HEK293 (cell line): ENCODE measurements around the gene ECHDC1.

Experiments
- CTCF ChIA-PET: fragments of 350-600 bp; formaldehyde crosslinking; extraction: SDS; loops from one replicate; lab custom pipeline; 2021; ENCODE audit warnings: antibody characterized with exemption; lab: Yijun Ruan, JAX
- POLR2A ChIA-PET: fragments of 300-600 bp; formaldehyde crosslinking; extraction: SDS; loops from one replicate; lab custom pipeline; 2020; ENCODE audit warnings: antibody characterized with exemption, inconsistent platforms; lab: Yijun Ruan, JAX
- H3K27ac ChIP-seq: fragments of 200-500 bp; sonication (Bioruptor generic); 2 replicates; pipeline ENCODE4 v1.5.1; 2014; ENCODE audit warnings: low read depth, low read length, control low read depth, inconsistent platforms; ENCODE audit errors: extremely low read depth
- H3K36me3 ChIP-seq, 2 experiments: fragments of 200-500 bp in 1 of 2; sonication (Bioruptor generic) in 1 of 2; 1 replicate in 1 of 2; 2 replicates in 1 of 2; pipeline ENCODE4 v1.5.1; 2014 to 2017; ENCODE audit warnings: inconsistent platforms in 2 of 2, low read length in 2 of 2; ENCODE audit not compliant: control insufficient read depth in 2 of 2, insufficient read depth in 1 of 2
- H3K4me1 ChIP-seq: fragments of 200-500 bp; sonication (Bioruptor generic); 2 replicates; pipeline ENCODE4 v1.5.1; 2014; ENCODE audit warnings: mild to moderate bottlenecking, low read length, inconsistent platforms; ENCODE audit not compliant: control insufficient read depth, insufficient read depth
- H3K4me3 ChIP-seq: 2 replicates; pipeline ENCODE4 v1.5.1; 2011; ENCODE audit warnings: low read depth, mild to moderate bottlenecking, control low read depth, low read length, moderate library complexity
- H3K9me3 ChIP-seq: fragments of 200-500 bp; sonication (Bioruptor generic); 2 replicates; pipeline ENCODE4 v1.5.1; 2014; ENCODE audit warnings: low read depth, low read length, inconsistent platforms; ENCODE audit not compliant: control insufficient read depth, insufficient read depth
- EGR2 ChIP-seq: fragments of 450-650 bp; formaldehyde crosslinking; IDR thresholded peaks from 2 replicates; pipeline ENCODE4 v1.5.1; 2016; ENCODE audit warnings: low read depth, missing biosample characterization, missing genetic modification characterization
- KLF10 ChIP-seq: fragments of 450-650 bp; IDR thresholded peaks from 2 replicates; pipeline ENCODE4 v1.5.1; 2018; ENCODE audit warnings: missing biosample characterization, mild to moderate bottlenecking, missing genetic modification characterization
- SCRT1 ChIP-seq: fragments of 450-650 bp; formaldehyde crosslinking; IDR thresholded peaks from 2 replicates; pipeline ENCODE4 v1.5.1; 2016; ENCODE audit warnings: missing biosample characterization, missing genetic modification characterization, borderline replicate concordance
- ZFP69B ChIP-seq: fragments of 450-650 bp; formaldehyde crosslinking; IDR thresholded peaks from 2 replicates; pipeline ENCODE4 v1.5.1; 2016; ENCODE audit warnings: missing biosample characterization, missing genetic modification characterization
- ZNF10 ChIP-seq: fragments of 450-650 bp; formaldehyde crosslinking; IDR thresholded peaks from 2 replicates; pipeline ENCODE4 v1.5.1; 2017; ENCODE audit warnings: missing biosample characterization, missing genetic modification characterization
- ZNF239 ChIP-seq: fragments of 450-650 bp; formaldehyde crosslinking; IDR thresholded peaks from 2 replicates; pipeline ENCODE4 v1.5.1; 2016; ENCODE audit warnings: missing biosample characterization, missing genetic modification characterization
- ZNF302 ChIP-seq: fragments of 450-650 bp; formaldehyde crosslinking; IDR thresholded peaks from 2 replicates; pipeline ENCODE4 v1.5.1; 2016; ENCODE audit warnings: missing biosample characterization, missing genetic modification characterization, low read depth
- ZNF324 ChIP-seq: fragments of 450-650 bp; formaldehyde crosslinking; IDR thresholded peaks from 2 replicates; pipeline ENCODE4 v1.5.1; 2016; ENCODE audit warnings: missing biosample characterization, missing genetic modification characterization
- ZNF335 ChIP-seq: fragments of 450-650 bp; formaldehyde crosslinking; conservative IDR thresholded peaks from 2 replicates; pipeline ENCODE4 v1.5.1; 2016; ENCODE audit warnings: missing biosample characterization, missing genetic modification characterization
- ZNF433 ChIP-seq: fragments of 450-650 bp; formaldehyde crosslinking; IDR thresholded peaks from 2 replicates; pipeline ENCODE4 v1.5.1; 2016; ENCODE audit warnings: missing biosample characterization, missing genetic modification characterization, low read depth
- ZNF510 ChIP-seq: fragments of 450-650 bp; formaldehyde crosslinking; IDR thresholded peaks from 2 replicates; pipeline ENCODE4 v1.5.1; 2018; ENCODE audit warnings: mild to moderate bottlenecking, missing genetic modification characterization, missing biosample characterization; ENCODE audit not compliant: insufficient replicate concordance
- ZNF571 ChIP-seq: fragments of 450-650 bp; formaldehyde crosslinking; IDR thresholded peaks from 2 replicates; pipeline ENCODE4 v1.5.0; 2017; ENCODE audit warnings: missing biosample characterization, missing genetic modification characterization
- ZNF629 ChIP-seq: fragments of 450-650 bp; formaldehyde crosslinking; IDR thresholded peaks from 2 replicates; pipeline ENCODE4 v1.5.1; 2017; ENCODE audit warnings: missing biosample characterization, missing genetic modification characterization
- TF ChIP-seq, protein P1 (sequence below): fragments of 450-650 bp; formaldehyde crosslinking; IDR thresholded peaks from 2 replicates; pipeline ENCODE4 v1.5.1; 2016; ENCODE audit warnings: missing biosample characterization, missing genetic modification characterization
- TF ChIP-seq, protein P2 (sequence below): fragments of 450-650 bp; formaldehyde crosslinking; IDR thresholded peaks from 2 replicates; pipeline ENCODE4 v1.5.1; 2017; ENCODE audit warnings: missing biosample characterization, missing genetic modification characterization
- TF ChIP-seq, protein P3 (sequence below): fragments of 450-650 bp; formaldehyde crosslinking; conservative IDR thresholded peaks from 2 replicates; pipeline ENCODE4 v1.5.1; 2016; ENCODE audit warnings: low read depth, missing biosample characterization, missing genetic modification characterization
- TF ChIP-seq, protein P4 (sequence below): fragments of 450-650 bp; formaldehyde crosslinking; IDR thresholded peaks from 2 replicates; pipeline ENCODE4 v1.5.1; 2017; ENCODE audit warnings: missing biosample characterization, missing genetic modification characterization

Gene ECHDC1

DNA sequence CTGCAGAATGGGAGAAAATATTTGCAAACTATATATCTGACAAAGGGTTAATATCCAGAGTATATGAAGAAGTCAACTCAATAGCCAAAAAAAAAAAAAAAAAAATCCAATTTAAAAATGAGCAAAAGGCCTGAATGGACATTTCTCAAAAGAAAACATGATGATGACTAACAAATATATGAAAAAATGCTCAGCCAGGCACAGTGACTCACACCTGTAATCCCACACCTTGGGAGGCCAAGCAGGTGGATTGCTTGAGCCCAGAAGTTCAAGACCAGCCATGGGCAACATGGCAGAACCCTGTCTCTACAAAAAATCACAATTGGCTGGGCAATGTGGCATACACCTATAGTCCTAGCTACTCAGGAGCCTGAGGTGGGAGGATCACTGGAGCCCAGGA is 2.1 kb upstream of the ECHDC1 start:
- POLR2A ChIA-PET, result no interaction called here

DNA sequence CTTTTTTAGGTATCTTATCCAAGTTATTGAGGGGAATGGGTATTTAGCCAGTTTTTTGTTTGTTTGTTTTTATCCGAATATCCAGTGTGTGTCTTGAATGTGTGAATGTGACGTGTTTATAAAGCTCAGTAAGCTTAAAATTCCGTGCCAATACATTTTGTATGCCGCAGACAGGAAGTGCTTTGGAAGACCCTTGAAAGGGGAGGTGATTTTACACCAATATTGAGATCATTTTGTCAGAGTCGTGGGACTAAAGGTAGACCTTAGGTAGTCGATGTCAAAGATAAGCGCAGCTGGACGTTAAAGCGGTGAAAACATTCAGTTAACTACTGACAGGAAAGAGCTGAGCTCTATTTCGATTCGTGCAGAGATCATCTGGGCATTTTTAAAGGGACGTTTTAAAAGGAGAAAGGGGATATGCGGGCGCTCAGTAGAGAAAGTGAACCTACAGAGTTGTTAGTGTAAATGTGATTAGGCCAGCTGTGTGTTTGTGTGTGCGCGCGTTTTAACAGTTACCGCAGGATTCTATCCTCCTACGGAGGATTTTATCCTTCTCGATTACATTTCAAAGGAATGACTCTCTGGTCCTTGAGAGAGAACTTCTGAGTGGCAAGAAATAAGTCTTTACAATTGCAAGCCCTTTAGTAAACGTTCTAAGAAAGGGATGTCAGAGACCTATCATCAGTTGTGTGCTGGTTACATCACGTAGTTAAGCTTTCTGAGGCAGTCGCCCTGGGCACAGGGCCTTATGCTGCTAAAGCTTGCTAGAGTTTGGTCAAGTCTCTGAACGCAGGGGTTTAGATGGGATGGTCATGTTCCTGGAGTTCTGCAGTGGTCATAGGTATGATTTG is 625 bp upstream of the ECHDC1 start:
- CTCF ChIA-PET, result interaction anchor here (0.6 to 1.0 kb wide), 3 partner anchors 41 to 78 kb away, joined by 3 read pairs; no protein-coding TSS in a partner anchor
- Histone ChIP-seq H3K4me3 (peak overlapping the region; percentile 66), H3K27ac (peak overlapping the region; percentile 71), H3K4me1 (peaks cover 17% of the 10 kb centered on the region; the same call in 1 of the 2 replicates), H3K36me3 (peaks cover 0 to 4% of the 10 kb centered on the region in 2 experiments; a peak in 1 of 3 replicates), H3K9me3 (no peaks in the 10 kb centered on the region; the same call in 1 of the 2 replicates)
- POLR2A ChIA-PET, result no interaction called here
- TF ChIP-seq ZNF335 (tag by site-specific recombination) (peak; percentile 94), ZNF302 (tag by site-specific recombination) (no peak), ZNF510 (tag by site-specific recombination) (peak; percentile 66), ZNF10 (tag by site-specific recombination) (peak; percentile 53; the same call in 1 of the 2 replicates), EGR2 (no peak), ZNF239 (tag by site-specific recombination) (no peak)

More for the DNA sequence above, 2.1 kb upstream of the ECHDC1 start:
- Histone ChIP-seq H3K27ac (no peak overlapping the region), H3K4me3 (no peak overlapping the region), H3K36me3 (peaks cover 0 to 4% of the 10 kb centered on the region in 2 experiments; a peak in 1 of 3 replicates)
- CTCF ChIA-PET, result no interaction called here
- no peak for TF ChIP-seq ZNF433 (tag by site-specific recombination)
- TF ChIP-seq, protein P1, sequence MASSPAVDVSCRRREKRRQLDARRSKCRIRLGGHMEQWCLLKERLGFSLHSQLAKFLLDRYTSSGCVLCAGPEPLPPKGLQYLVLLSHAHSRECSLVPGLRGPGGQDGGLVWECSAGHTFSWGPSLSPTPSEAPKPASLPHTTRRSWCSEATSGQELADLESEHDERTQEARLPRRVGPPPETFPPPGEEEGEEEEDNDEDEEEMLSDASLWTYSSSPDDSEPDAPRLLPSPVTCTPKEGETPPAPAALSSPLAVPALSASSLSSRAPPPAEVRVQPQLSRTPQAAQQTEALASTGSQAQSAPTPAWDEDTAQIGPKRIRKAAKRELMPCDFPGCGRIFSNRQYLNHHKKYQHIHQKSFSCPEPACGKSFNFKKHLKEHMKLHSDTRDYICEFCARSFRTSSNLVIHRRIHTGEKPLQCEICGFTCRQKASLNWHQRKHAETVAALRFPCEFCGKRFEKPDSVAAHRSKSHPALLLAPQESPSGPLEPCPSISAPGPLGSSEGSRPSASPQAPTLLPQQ (tag by site-specific recombination), result no peak
- no peak for TF ChIP-seq ZNF571 (tag by site-specific recombination)
- TF ChIP-seq SCRT1 (tag by site-specific recombination), result no peak
- TF ChIP-seq, protein P2, sequence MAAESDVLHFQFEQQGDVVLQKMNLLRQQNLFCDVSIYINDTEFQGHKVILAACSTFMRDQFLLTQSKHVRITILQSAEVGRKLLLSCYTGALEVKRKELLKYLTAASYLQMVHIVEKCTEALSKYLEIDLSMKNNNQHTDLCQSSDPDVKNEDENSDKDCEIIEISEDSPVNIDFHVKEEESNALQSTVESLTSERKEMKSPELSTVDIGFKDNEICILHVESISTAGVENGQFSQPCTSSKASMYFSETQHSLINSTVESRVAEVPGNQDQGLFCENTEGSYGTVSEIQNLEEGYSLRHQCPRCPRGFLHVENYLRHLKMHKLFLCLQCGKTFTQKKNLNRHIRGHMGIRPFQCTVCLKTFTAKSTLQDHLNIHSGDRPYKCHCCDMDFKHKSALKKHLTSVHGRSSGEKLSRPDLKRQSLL (tag by site-specific recombination), result no peak
- no peak for TF ChIP-seq ZFP69B (tag by site-specific recombination)
- TF ChIP-seq ZNF629 (tag by site-specific recombination), result no peak
- TF ChIP-seq, protein P3, sequence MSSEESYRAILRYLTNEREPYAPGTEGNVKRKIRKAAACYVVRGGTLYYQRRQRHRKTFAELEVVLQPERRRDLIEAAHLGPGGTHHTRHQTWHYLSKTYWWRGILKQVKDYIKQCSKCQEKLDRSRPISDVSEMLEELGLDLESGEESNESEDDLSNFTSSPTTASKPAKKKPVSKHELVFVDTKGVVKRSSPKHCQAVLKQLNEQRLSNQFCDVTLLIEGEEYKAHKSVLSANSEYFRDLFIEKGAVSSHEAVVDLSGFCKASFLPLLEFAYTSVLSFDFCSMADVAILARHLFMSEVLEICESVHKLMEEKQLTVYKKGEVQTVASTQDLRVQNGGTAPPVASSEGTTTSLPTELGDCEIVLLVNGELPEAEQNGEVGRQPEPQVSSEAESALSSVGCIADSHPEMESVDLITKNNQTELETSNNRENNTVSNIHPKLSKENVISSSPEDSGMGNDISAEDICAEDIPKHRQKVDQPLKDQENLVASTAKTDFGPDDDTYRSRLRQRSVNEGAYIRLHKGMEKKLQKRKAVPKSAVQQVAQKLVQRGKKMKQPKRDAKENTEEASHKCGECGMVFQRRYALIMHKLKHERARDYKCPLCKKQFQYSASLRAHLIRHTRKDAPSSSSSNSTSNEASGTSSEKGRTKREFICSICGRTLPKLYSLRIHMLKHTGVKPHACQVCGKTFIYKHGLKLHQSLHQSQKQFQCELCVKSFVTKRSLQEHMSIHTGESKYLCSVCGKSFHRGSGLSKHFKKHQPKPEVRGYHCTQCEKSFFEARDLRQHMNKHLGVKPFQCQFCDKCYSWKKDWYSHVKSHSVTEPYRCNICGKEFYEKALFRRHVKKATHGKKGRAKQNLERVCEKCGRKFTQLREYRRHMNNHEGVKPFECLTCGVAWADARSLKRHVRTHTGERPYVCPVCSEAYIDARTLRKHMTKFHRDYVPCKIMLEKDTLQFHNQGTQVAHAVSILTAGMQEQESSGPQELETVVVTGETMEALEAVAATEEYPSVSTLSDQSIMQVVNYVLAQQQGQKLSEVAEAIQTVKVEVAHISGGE, result no peak
- no peak for TF ChIP-seq KLF10
- TF ChIP-seq, protein P4, sequence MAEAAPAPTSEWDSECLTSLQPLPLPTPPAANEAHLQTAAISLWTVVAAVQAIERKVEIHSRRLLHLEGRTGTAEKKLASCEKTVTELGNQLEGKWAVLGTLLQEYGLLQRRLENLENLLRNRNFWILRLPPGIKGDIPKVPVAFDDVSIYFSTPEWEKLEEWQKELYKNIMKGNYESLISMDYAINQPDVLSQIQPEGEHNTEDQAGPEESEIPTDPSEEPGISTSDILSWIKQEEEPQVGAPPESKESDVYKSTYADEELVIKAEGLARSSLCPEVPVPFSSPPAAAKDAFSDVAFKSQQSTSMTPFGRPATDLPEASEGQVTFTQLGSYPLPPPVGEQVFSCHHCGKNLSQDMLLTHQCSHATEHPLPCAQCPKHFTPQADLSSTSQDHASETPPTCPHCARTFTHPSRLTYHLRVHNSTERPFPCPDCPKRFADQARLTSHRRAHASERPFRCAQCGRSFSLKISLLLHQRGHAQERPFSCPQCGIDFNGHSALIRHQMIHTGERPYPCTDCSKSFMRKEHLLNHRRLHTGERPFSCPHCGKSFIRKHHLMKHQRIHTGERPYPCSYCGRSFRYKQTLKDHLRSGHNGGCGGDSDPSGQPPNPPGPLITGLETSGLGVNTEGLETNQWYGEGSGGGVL (tag by site-specific recombination), result no peak
- TF ChIP-seq ZNF324 (tag by site-specific recombination), result no peak
- TF ChIP-seq, all 188 proteins: peak for 0
- Histone ChIP-seq H3K4me1 (peaks cover 15% of the 10 kb centered on the region; the same call in 1 of the 2 replicates), H3K9me3 (no peaks in the 10 kb centered on the region; the same call in 1 of the 2 replicates)
